HG03095 (cell line): Measurements from ENCODE around the gene ANKRD37.

Source experiments
- ATAC-seq: cut with Tn5 transposase; IDR thresholded peaks from one replicate; pipeline ENCODE4 v1.9.1; 2021; ENCODE audit warnings: moderate library complexity; ENCODE audit not compliant: unreplicated experiment

ANKRD37 gene

GRCh38 chr4:185412412-185412811 lies 15.8 kb downstream of the ANKRD37 start:
- ATAC-seq: no peak

- ATAC-seq: no peak
Measured at GRCh38 chr4:185416955-185417354, 20.3 kb downstream of the ANKRD37 start.

GRCh38 chr4:185421366-185422124 lies 24.9 kb downstream of the ANKRD37 start:
- ATAC-seq: no peak

- no peak for ATAC-seq
Measured at GRCh38 chr4:185424905-185425646, 28.4 kb downstream of the ANKRD37 start.

GRCh38 chr4:185425647-185426352 lies 29.2 kb downstream of the ANKRD37 start, which contains the start of gene UFSP2:
TSS of gene UFSP2 (minus strand) at chr4:185425964. CDS start at chr4:185425868, 96 bp downstream.
- ATAC-seq: peak; percentile 94

GRCh38 chr4:185426960-185427688 lies 30.5 kb downstream of the ANKRD37 start:
- no peak for ATAC-seq

GRCh38 chr4:185429660-185430059 lies 33.0 kb downstream of the ANKRD37 start:
- ATAC-seq: no peak

GRCh38 chr4:185435466-185435865 lies 38.8 kb downstream of the ANKRD37 start:
- no peak for ATAC-seq

- peak; percentile 85 for ATAC-seq
Measured at GRCh38 chr4:185437809-185438208, 41.2 kb downstream of the ANKRD37 start.

GRCh38 chr4:185441479-185441878 lies 44.8 kb downstream of the ANKRD37 start:
- no peak for ATAC-seq

GRCh38 chr4:185445209-185445608 lies 48.6 kb downstream of the ANKRD37 start:
- no peak for ATAC-seq
